K562 (cell line): ENCODE data around the gene GLP1R. TPM values are rescaled to one million over a fixed set of nuclear protein-coding genes. Genes with fewer than 3 reads are reported as not detected.

Experiments
- ATAC-seq: fragments of 200-7000 bp; cut with Tn5 transposase; 3 replicates; pipeline ENCODE4 v1.9.1; 2020; ENCODE audit warnings: moderate library complexity
- BruUV-seq: library from RNA; stranded (reverse); fragments of 400-500 nt; replicated peaks from 2 replicates; lab custom pipeline; 2021; lab: Mats Ljungman, UMichigan
- CTCF ChIA-PET: fragments of 300-600 bp; formaldehyde crosslinking; extraction: SDS; loops from one replicate; lab custom pipeline; 2021; ENCODE audit warnings: low intra/inter-chr PET ratio; lab: Yijun Ruan, JAX
- POLR2A ChIA-PET: fragments of 300-600, 350-650 bp; sonication (Branson Sonifier 250); formaldehyde crosslinking; extraction: SDS; loops from one replicate; lab custom pipeline; 2021; ENCODE audit warnings: antibody characterized with exemption, inconsistent platforms; lab: Yijun Ruan, JAX
- DNase-seq, 4 experiments: peaks; one replicate each; pipeline versions ENCODE4 v3.0.0 to v3.0.0-alpha.2; 2011 to 2018; ENCODE audit warnings: low spot score in 3 of 4, mixed read lengths in 3 of 4; ENCODE audit errors: extremely low read depth in 1 of 4
- FAIRE-seq: peaks from 2 replicates; lab custom pipeline; 2011; peaks lifted over from hg19 to GRCh38; lab: Jason Lieb, UNC
- H2AFZ ChIP-seq: 2 replicates; pipeline ENCODE4 v1.6.0; 2011; ENCODE audit warnings: low read depth, low read length, control low read depth, inconsistent platforms
- H3K27ac ChIP-seq: fragments of 200-600 bp; 3 replicates; pipeline ENCODE4 v1.8.0; 2011; ENCODE audit warnings: low read depth, mild to moderate bottlenecking, control low read depth, inconsistent platforms, low read length, moderate library complexity, mixed read lengths; ENCODE audit errors: extremely low read depth
- H3K27me3 ChIP-seq, 2 experiments: fragments of 300-600 bp in 1 of 2; 2 replicates in 1 of 2; 3 replicates in 1 of 2; pipeline versions ENCODE4 v1.6.0 to v1.8.0; 2011; ENCODE audit warnings: inconsistent platforms in 2 of 2, low read length in 2 of 2, mild to moderate bottlenecking in 1 of 2, mixed read lengths in 1 of 2, moderate library complexity in 1 of 2; ENCODE audit not compliant: control insufficient read depth in 2 of 2, insufficient read depth in 2 of 2
- H3K36me3 ChIP-seq: fragments of 300-600 bp; 3 replicates; pipeline ENCODE4 v1.8.0; 2011; ENCODE audit warnings: mild to moderate bottlenecking, low read length, inconsistent platforms; ENCODE audit not compliant: control insufficient read depth, insufficient read depth
- H3K4me1 ChIP-seq, 2 experiments: fragments of 200-600 bp in 1 of 2; replicated peaks in 1 of 2; 2 replicates in 1 of 2; 3 replicates in 1 of 2; pipeline versions ENCODE4 v1.5.1 to v1.8.0; 2011; ENCODE audit warnings: inconsistent platforms in 2 of 2, low read length in 2 of 2, mild to moderate bottlenecking in 1 of 2, mixed read lengths in 1 of 2, moderate library complexity in 1 of 2; ENCODE audit not compliant: control insufficient read depth in 2 of 2, insufficient read depth in 2 of 2
- H3K4me2 ChIP-seq: 2 replicates; pipeline ENCODE4 v1.6.1; 2011; ENCODE audit warnings: low read length, control low read depth, inconsistent platforms, mixed read lengths; ENCODE audit not compliant: insufficient read depth
- H3K4me3 ChIP-seq: fragments of 200-600 bp; sonication (generic), shearing (Covaris generic); 2 replicates; pipeline ENCODE4 v1.5.1; 2016; ENCODE audit warnings: control low read depth, inconsistent platforms
- H3K79me2 ChIP-seq: fragments of 200-600 bp; 3 replicates; pipeline ENCODE4 v1.8.0; 2011; ENCODE audit warnings: low read length, inconsistent platforms; ENCODE audit not compliant: control insufficient read depth, insufficient read depth
- H3K9ac ChIP-seq, 2 experiments: 2 replicates each; pipeline versions ENCODE4 v1.6.0 to v1.6.1; 2011; ENCODE audit warnings: low read depth in 2 of 2, low read length in 2 of 2, control low read depth in 1 of 2, inconsistent platforms in 1 of 2, mild to moderate bottlenecking in 1 of 2, mixed read lengths in 1 of 2; ENCODE audit not compliant: insufficient read depth in 1 of 2
- H3K9me1 ChIP-seq: one replicate; pipeline ENCODE4 v1.6.0; 2011; ENCODE audit warnings: inconsistent platforms, mild to moderate bottlenecking, low read length, moderate library complexity; ENCODE audit not compliant: control insufficient read depth, insufficient read depth
- H3K9me3 ChIP-seq: replicated peaks from 2 replicates; pipeline ENCODE4 v1.5.1; 2011; ENCODE audit warnings: low read depth, low read length, inconsistent platforms; ENCODE audit not compliant: control insufficient read depth, insufficient read depth
- H4K20me1 ChIP-seq: replicated peaks from 2 replicates; pipeline ENCODE4 v1.6.1; 2011; ENCODE audit warnings: low read length, inconsistent platforms, mixed read lengths; ENCODE audit not compliant: control insufficient read depth, insufficient read depth
- BMI1 ChIP-seq: fragments of 150-350 bp; IDR thresholded peaks from 2 replicates; pipeline ENCODE4 v1.6.1; 2014; ENCODE audit warnings: low read length
- CREB3 ChIP-seq: fragments of 450-650 bp; conservative IDR thresholded peaks from 2 replicates; pipeline ENCODE4 v1.6.1; 2016; ENCODE audit warnings: missing genetic modification characterization, low read depth, mild to moderate bottlenecking, missing compliant biosample characterization, moderate library complexity
- GTF2A2 ChIP-seq: IDR thresholded peaks from 2 replicates; pipeline ENCODE4 v1.6.1; 2016; ENCODE audit warnings: mild to moderate bottlenecking, missing genetic modification characterization, missing compliant biosample characterization
- USF2 ChIP-seq: sonication (generic); formaldehyde crosslinking; IDR thresholded peaks from 2 replicates; pipeline ENCODE4 v1.5.0; 2020; ENCODE audit warnings: missing genetic modification reagents
- ZNF347 ChIP-seq: fragments of 450-650 bp; formaldehyde crosslinking; IDR thresholded peaks from 2 replicates; pipeline ENCODE4 v1.4.0; 2020; ENCODE audit warnings: low read depth, mild to moderate bottlenecking, moderate library complexity
- WGBS: fragments of 100-300 bp; shearing (Covaris generic); methylation state at CpG from one replicate; pipeline ENCODE4 v1.1.6; 2016; ENCODE audit warnings: low coverage, mixed read lengths; ENCODE audit not compliant: insufficient coverage; ENCODE audit errors: missing lambda C conversion rate; 5-methylcytosine and 5-hydroxymethylcytosine counted together
- in situ Hi-C: fragments of 300-500 bp; cut with MboI; formaldehyde crosslinking; loops from 4 replicates; pipeline ENCODE4 v1.15.0; 2018; ENCODE audit warnings: inconsistent platforms, mixed read lengths
- intact Hi-C: fragments of 100-400 bp; cut with micrococcal nuclease; formaldehyde crosslinking; loops from 2 replicates; pipeline ENCODE4 v1.14.2; 2022
- polyA plus RNA-seq, 8 experiments: library from polyadenylated mRNA; depleted of rRNA in 4 of 8; stranded (reverse) in 5 of 8; unstranded in 3 of 8; fragments of >200 nt; fragmentation: Nextera tagmentation in 2 of 8; fragmentation: Illumina TruSeq in 1 of 8; extraction: Ambion mirVana in 2 of 8; extraction: Trizol in 1 of 8; gene quantifications; 2 replicates each; pipeline versions ENCODE4 v1.2.1 to v1.2.3, GENCODE V29; 2011 to 2014; ENCODE audit warnings: inconsistent platforms in 1 of 8, missing spikeins in 1 of 8
- total RNA-seq, 7 experiments: library from RNA; depleted of rRNA in 6 of 7; stranded (reverse); fragments of >200 nt in 6 of 7; fragmentation: Illumina TruSeq in 2 of 7; extraction: Trizol in 2 of 7; gene quantifications; 2 replicates each; pipeline versions ENCODE4 v1.2.1 to v1.2.3, GENCODE V29; 2011 to 2021; ENCODE audit warnings: low replicate concordance in 1 of 7

The GLP1R gene
- total and polyA plus RNA-seq, 9 of the 15 experiments (the other 6 are each of a cell fraction or from before 2014, with no cell fraction given), result not detected

GRCh38 chr6:39091220-39091619 lies 42.6 kb downstream of the GLP1R start:
- intact Hi-C loops (no loop called here), in situ Hi-C loops (no loop called here)
- Histone ChIP-seq H3K9me3 (no peaks in the 10 kb centered on the region), H4K20me1 (peaks cover 4% of the 10 kb centered on the region), H3K9me1 (no peaks in the 10 kb centered on the region), H3K4me3 (no peak overlapping the region), H3K27me3 (peaks cover 33 to 48% of the 10 kb centered on the region in 2 experiments), H3K4me2 (no peak overlapping the region), H3K36me3 (no peaks in the 10 kb centered on the region), H2AFZ (no peak overlapping the region), H3K9ac (no peak overlapping the region), H3K4me1 (no peaks in the 10 kb centered on the region; a peak in 1 of 5 replicates), H3K79me2 (no peaks in the 10 kb centered on the region), H3K27ac (no peak overlapping the region)
- DNase-seq, result no peak
- no peak for ATAC-seq
- ChIA-PET CTCF (no interaction called here), POLR2A (no interaction called here)
- no TSS peak for BruUV-seq
- no peak for FAIRE-seq
- 2% methylated on average over 7 of the region's 7 CpGs for WGBS
- TF ChIP-seq BMI1 (0 out of 2 replicates have a peak, but pooled peaks have one; percentile 7), GTF2A2 (tag) (no peak), CREB3 (tag) (no peak), ZNF347 (no peak), USF2 (CRISPR knock-in tag) (no peak)
- TF ChIP-seq, all 486 proteins: peak for 1
